Measurements from ENCODE around the gene GTF2H3. TPM values are rescaled to one million over a fixed set of nuclear protein-coding genes. Genes with fewer than 3 reads are reported as not detected.
A peak's percentile ranks its signal among the peaks of the same experiment; 100 is the strongest.

Gene GTF2H3
- total and polyA plus RNA-seq, 9 of the 15 experiments (the other 6 are each of a cell fraction or from before 2014, with no cell fraction given), result 22.7 to 99.7 (median 49.6) TPM

- no peak for TF ChIP-seq MXD1 (CRISPR knock-in tag; IDR thresholded peaks at IDR 0.05; ENCODE audit: borderline replicate concordance, poor library complexity, severe bottlenecking)
- peak; percentile 41 for TF ChIP-seq HMGN3 (IDR thresholded peaks at IDR 0.05; ENCODE audit: borderline replicate concordance, extremely low read depth, insufficient read length, low read depth, low read length)
- peak; percentile 87; the same call in 1 of the 2 replicates for TF ChIP-seq MXI1 (IDR thresholded peaks at IDR 0.05; ENCODE audit: low read depth, low read length)
- TF ChIP-seq HEY1 (CRISPR knock-in tag; IDR thresholded peaks at IDR 0.05; ENCODE audit: borderline replicate concordance), result no peak
- no peak; the same call in 1 of the 2 replicates for TF ChIP-seq CBX1 (IDR thresholded peaks at IDR 0.05; ENCODE audit: low read depth)
- peak; percentile 50 for TF ChIP-seq TAF1 (IDR thresholded peaks at IDR 0.05; ENCODE audit: control insufficient read depth, extremely low read depth, insufficient read depth, low read length, severe bottlenecking)
- TF ChIP-seq FOXA3 (CRISPR knock-in tag; conservative IDR thresholded peaks at IDR 0.05 in 1 of 2, IDR thresholded peaks at IDR 0.05 in 1 of 2), result no peak
- TF ChIP-seq TGIF2 (CRISPR knock-in tag; IDR thresholded peaks at IDR 0.05), result no peak
- no peak for TF ChIP-seq HMGXB4 (CRISPR knock-in tag; IDR thresholded peaks at IDR 0.05)
- TF ChIP-seq THRA (IDR thresholded peaks at IDR 0.05), result no peak
- no peak for TF ChIP-seq GTF2F1 (IDR thresholded peaks at IDR 0.05; ENCODE audit: low read depth, low read length)
- 0 out of 2 replicates have a peak, but pooled peaks have one; percentile 37 for TF ChIP-seq ETS1 (conservative IDR thresholded peaks at IDR 0.05; ENCODE audit: control insufficient read depth, low read depth, low read length)
- TF ChIP-seq SP2 (IDR thresholded peaks at IDR 0.05; ENCODE audit: extremely low read depth, low read depth, low read length, poor library complexity, severe bottlenecking), result peak; percentile 39
- no peak for TF ChIP-seq ATF1 (CRISPR knock-in tag; IDR thresholded peaks at IDR 0.05)
- 0 out of 2 replicates have a peak, but pooled peaks have one; percentile 57 for TF ChIP-seq ATF1 (tag; IDR thresholded peaks at IDR 0.05)
- TF ChIP-seq CSDE1 (IDR thresholded peaks at IDR 0.05), result peak in 1 of 2 experiments; percentile 76; a peak in 2 of 4 replicates
- peak; percentile 92 for TF ChIP-seq RBM22 (IDR thresholded peaks at IDR 0.05; ENCODE audit: low read depth, low read length, poor library complexity, severe bottlenecking)
- TF ChIP-seq E2F1 (CRISPR knock-in tag; IDR thresholded peaks at IDR 0.05), result no peak
- TF ChIP-seq ZFX (CRISPR knock-in tag; IDR thresholded peaks at IDR 0.05), result peak; percentile 79
- peak; percentile 40; the same call in 1 of the 2 replicates for TF ChIP-seq HCFC1 (IDR thresholded peaks at IDR 0.05; ENCODE audit: low read depth, low read length)
Observed at GRCh38 chr12:123670882-123671728, 37.5 kb downstream of the GTF2H3 start, which contains the start of gene TCTN2 (continued).

Data from K562 (cell line).